ENCODE measurements around the gene TAF9B.
A peak's percentile ranks its signal among the peaks of the same experiment; 100 is the strongest.

TAF9B gene

GRCh38 chrX:78104447-78105176 is 34.8 kb downstream of the TAF9B start:
- H3K36me3 ChIP-seq (replicated peaks; ENCODE audit: low read depth, low read length), result peaks cover 52% of the 10 kb centered on the region
- no peaks in the 10 kb centered on the region for H3K27me3 ChIP-seq (ENCODE audit: low read depth, low read length)
- peak overlapping the region; percentile 99 for H3K4me3 ChIP-seq (ENCODE audit: low read length)
- H3K4me2 ChIP-seq (ENCODE audit: low read length), result peak overlapping the region; percentile 89
- H2AFZ ChIP-seq (ENCODE audit: low read depth, low read length), result no peak overlapping the region
- peak overlapping the region; percentile 99 for H3K9ac ChIP-seq (ENCODE audit: low read length)
- TF ChIP-seq CTCF (IDR thresholded peaks at IDR 0.05; ENCODE audit: low read depth, low read length), result no peak
- no peak for TF ChIP-seq EZH2phosphoT487 (IDR thresholded peaks at IDR 0.05; ENCODE audit: low read depth)
- peak overlapping the region; percentile 73 for H3K27ac ChIP-seq (ENCODE audit: low read length)
- H3K9me3 ChIP-seq (ENCODE audit: insufficient read depth, low read length), result no peaks in the 10 kb centered on the region
- H3K79me2 ChIP-seq (ENCODE audit: low read length), result peaks cover 56% of the 10 kb centered on the region
- H3K4me1 ChIP-seq (ENCODE audit: low read length), result peaks cover 58% of the 10 kb centered on the region
- H4K20me1 ChIP-seq (ENCODE audit: insufficient read depth, low read length), result peaks cover 48% of the 10 kb centered on the region

- peak within 1 kb of the TSS; percentile 89 for H3K4me2 ChIP-seq (ENCODE audit: low read length)
- TF ChIP-seq CTCF (IDR thresholded peaks at IDR 0.05; ENCODE audit: low read depth, low read length) (no peak), EZH2phosphoT487 (IDR thresholded peaks at IDR 0.05; ENCODE audit: low read depth) (no peak)
- peak within 1 kb of the TSS; percentile 99 for H3K4me3 ChIP-seq (ENCODE audit: low read length)
- H4K20me1 ChIP-seq (ENCODE audit: insufficient read depth, low read length), result peaks cover 40% of the 10 kb centered on the region
- peaks cover 44% of the 10 kb centered on the region for H3K36me3 ChIP-seq (replicated peaks; ENCODE audit: low read depth, low read length)
- no peaks in the 10 kb centered on the region for H3K9me3 ChIP-seq (ENCODE audit: insufficient read depth, low read length)
- H3K27ac ChIP-seq (ENCODE audit: low read length), result peak within 1 kb of the TSS; percentile 81
- no peaks in the 10 kb centered on the region for H3K27me3 ChIP-seq (ENCODE audit: low read depth, low read length)
- peak within 1 kb of the TSS; percentile 99 for H3K9ac ChIP-seq (ENCODE audit: low read length)
- H3K79me2 ChIP-seq (ENCODE audit: low read length), result peaks cover 48% of the 10 kb centered on the region
- peaks cover 56% of the 10 kb centered on the region for H3K4me1 ChIP-seq (ENCODE audit: low read length)
- peak within 1 kb of the TSS; percentile 78 for H2AFZ ChIP-seq (ENCODE audit: low read depth, low read length)
Measured at GRCh38 chrX:78103623-78104446, 35.6 kb downstream of the TAF9B start, which contains the start of gene PGK1. Gene PGK1 (plus strand): TSS chrX:78104248. CDS start chrX:78104341, 93 bp downstream.

DNA sequence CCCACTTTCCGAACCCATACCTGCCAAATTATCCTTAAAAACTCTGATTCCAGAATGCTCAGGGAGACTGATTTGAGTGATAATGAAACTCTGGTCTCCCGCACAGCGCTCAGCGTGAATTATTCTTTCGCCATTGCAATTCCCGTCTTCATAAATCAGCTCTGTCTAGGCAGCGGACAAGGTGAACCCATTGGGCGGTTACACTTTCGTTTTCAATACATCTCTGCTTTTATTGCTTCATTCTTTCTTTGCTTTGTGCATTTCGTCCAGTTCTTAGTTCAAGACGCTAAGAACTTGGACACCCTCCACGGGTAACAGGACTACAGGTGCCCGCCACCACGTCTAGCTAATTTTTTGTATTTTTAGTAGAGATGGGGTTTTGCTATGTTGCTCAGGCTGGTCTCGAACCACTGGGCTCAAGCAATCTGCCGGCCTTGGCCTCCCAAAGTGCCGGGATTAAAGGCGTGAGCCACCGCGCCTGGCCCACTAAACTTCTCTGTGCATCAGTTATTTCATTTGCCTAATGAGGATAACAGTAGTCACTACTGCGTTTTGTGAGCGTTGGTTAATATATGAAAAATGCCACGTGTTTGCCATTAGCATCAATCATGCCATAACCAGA is 36.3 kb downstream of the TAF9B start:
- peaks cover 33% of the 10 kb centered on the region for H4K20me1 ChIP-seq (ENCODE audit: insufficient read depth, low read length)
- peaks cover 37% of the 10 kb centered on the region for H3K36me3 ChIP-seq (replicated peaks; ENCODE audit: low read depth, low read length)
- peaks cover 41% of the 10 kb centered on the region for H3K79me2 ChIP-seq (ENCODE audit: low read length)
- H3K9me3 ChIP-seq (ENCODE audit: insufficient read depth, low read length), result no peaks in the 10 kb centered on the region
- peak overlapping the region; percentile 81 for H3K27ac ChIP-seq (ENCODE audit: low read length)
- H3K4me1 ChIP-seq (ENCODE audit: low read length), result peaks cover 49% of the 10 kb centered on the region
- no peaks in the 10 kb centered on the region for H3K27me3 ChIP-seq (ENCODE audit: low read depth, low read length)
- no peak for TF ChIP-seq EZH2phosphoT487 (IDR thresholded peaks at IDR 0.05; ENCODE audit: low read depth)
- TF ChIP-seq CTCF (IDR thresholded peaks at IDR 0.05; ENCODE audit: low read depth, low read length), result no peak
- peak overlapping the region; percentile 74 for H3K9ac ChIP-seq (ENCODE audit: low read length)
- peak overlapping the region; percentile 84 for H3K4me2 ChIP-seq (ENCODE audit: low read length)
- peak overlapping the region; percentile 78 for H3K4me3 ChIP-seq (ENCODE audit: low read length)
- peak overlapping the region; percentile 78 for H2AFZ ChIP-seq (ENCODE audit: low read depth, low read length)
